Tibial nerve (tissue), 3 donors: ENCODE measurements around the gene MRPL19.

Experiments
- POLR2A ChIP-seq, 2 donors: fragments of 450-650 bp; IDR thresholded peaks; one replicate each; pipeline ENCODE4 v1.6.1; 2017; ENCODE audit warnings: antibody characterized with exemption in 2 of 2, mild to moderate bottlenecking in 2 of 2, moderate library complexity in 2 of 2
- TF ChIP-seq, protein P1 (sequence below), 5 experiments: fragments of 200-600 bp in 3 of 5; fragments of 450-650 bp in 2 of 5; sonication (generic) in 3 of 5; IDR thresholded peaks; one replicate each; pipeline ENCODE4 v1.5.1; 2016 to 2019; ENCODE audit warnings: antibody characterized with exemption in 5 of 5, mild to moderate bottlenecking in 3 of 5, moderate library complexity in 2 of 5

DNA sequence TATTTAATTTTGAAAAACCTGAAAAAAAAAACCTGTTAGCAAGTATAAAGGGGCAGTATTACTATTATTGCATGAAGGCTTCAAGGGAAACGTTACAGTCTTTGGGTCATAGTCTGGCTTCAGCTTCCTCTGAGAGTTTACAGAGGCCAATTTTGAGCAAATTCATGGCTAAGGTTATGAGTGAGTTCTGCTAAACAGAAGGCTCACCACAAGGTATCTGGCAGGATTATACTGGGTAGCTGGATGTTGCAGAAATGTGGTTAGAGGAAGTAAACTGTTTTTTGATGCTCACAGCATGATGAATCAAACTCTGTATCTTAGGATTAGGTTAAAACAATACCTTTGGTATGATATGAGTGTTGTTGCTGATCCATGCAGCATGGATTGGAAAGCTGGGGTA lies 9.3 kb downstream of the MRPL19 start:
- TF ChIP-seq, protein P1, sequence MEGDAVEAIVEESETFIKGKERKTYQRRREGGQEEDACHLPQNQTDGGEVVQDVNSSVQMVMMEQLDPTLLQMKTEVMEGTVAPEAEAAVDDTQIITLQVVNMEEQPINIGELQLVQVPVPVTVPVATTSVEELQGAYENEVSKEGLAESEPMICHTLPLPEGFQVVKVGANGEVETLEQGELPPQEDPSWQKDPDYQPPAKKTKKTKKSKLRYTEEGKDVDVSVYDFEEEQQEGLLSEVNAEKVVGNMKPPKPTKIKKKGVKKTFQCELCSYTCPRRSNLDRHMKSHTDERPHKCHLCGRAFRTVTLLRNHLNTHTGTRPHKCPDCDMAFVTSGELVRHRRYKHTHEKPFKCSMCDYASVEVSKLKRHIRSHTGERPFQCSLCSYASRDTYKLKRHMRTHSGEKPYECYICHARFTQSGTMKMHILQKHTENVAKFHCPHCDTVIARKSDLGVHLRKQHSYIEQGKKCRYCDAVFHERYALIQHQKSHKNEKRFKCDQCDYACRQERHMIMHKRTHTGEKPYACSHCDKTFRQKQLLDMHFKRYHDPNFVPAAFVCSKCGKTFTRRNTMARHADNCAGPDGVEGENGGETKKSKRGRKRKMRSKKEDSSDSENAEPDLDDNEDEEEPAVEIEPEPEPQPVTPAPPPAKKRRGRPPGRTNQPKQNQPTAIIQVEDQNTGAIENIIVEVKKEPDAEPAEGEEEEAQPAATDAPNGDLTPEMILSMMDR (IDR thresholded peaks at IDR 0.05) = no peak
- no peak for TF ChIP-seq POLR2A (IDR thresholded peaks at IDR 0.05)
